K562 (cell line): ENCODE results near the gene CPPED1.
A peak's percentile ranks its signal among the peaks of the same experiment; 100 is the strongest.

ENCODE experiments used
- CTCF ChIP-seq, 3 experiments: IDR thresholded peaks in 2 of 3; conservative IDR thresholded peaks in 1 of 3; 2 replicates each; pipeline ENCODE4 v1.5.1; 2011 to 2012; ENCODE audit warnings: low read length in 3 of 3, mild to moderate bottlenecking in 3 of 3, control low read depth in 2 of 3, improper control_type of control experiment in 1 of 3, inconsistent platforms in 1 of 3, low read depth in 1 of 3, mixed read lengths in 1 of 3, moderate library complexity in 1 of 3; ENCODE audit not compliant: insufficient read depth in 2 of 3
- E2F4 ChIP-seq: sonication (generic); formaldehyde crosslinking; IDR thresholded peaks from 2 replicates; pipeline ENCODE4 v1.8.0; 2022; ENCODE audit warnings: mild to moderate bottlenecking, low read depth, missing genetic modification reagents
- E2F5 ChIP-seq: sonication (generic); formaldehyde crosslinking; IDR thresholded peaks from 2 replicates; pipeline ENCODE4 v1.8.0; 2022; ENCODE audit warnings: mild to moderate bottlenecking, missing genetic modification reagents
- EHMT2 ChIP-seq: fragments of 450-650 bp; IDR thresholded peaks from 2 replicates; pipeline ENCODE4 v1.6.1; 2018; ENCODE audit warnings: antibody characterized with exemption
- FOS ChIP-seq: IDR thresholded peaks from 3 replicates; pipeline ENCODE4 v1.6.1; 2011; ENCODE audit not compliant: insufficient read length; ENCODE audit errors: extremely low read depth
- PML ChIP-seq: IDR thresholded peaks from 2 replicates; pipeline ENCODE4 v1.6.1; 2012; ENCODE audit warnings: low read length, inconsistent platforms
- SRF ChIP-seq, 2 experiments: fragments of 250-450, 450-650 bp in 1 of 2; sonication (Bioruptor Pico) in 1 of 2; sonication (generic) in 1 of 2; formaldehyde crosslinking; IDR thresholded peaks; 2 replicates each; pipeline versions ENCODE4 v1.5.0 to v1.5.1; 2020 to 2022; ENCODE audit warnings: mild to moderate bottlenecking in 1 of 2, missing genetic modification reagents in 1 of 2
- THRB ChIP-seq: fragments of 450-650 bp; formaldehyde crosslinking; conservative IDR thresholded peaks from 2 replicates; pipeline ENCODE4 v1.4.0; 2022; ENCODE audit warnings: mild to moderate bottlenecking, missing genetic modification characterization
- U2AF1 ChIP-seq: fragments of 200-400 bp; formaldehyde crosslinking; optimal IDR thresholded peaks from 2 replicates; pipeline ENCODE3; 2017; ENCODE audit warnings: mild to moderate bottlenecking, low read depth, low read length, moderate library complexity
- USF2 ChIP-seq: sonication (generic); formaldehyde crosslinking; IDR thresholded peaks from 2 replicates; pipeline ENCODE4 v1.5.0; 2020; ENCODE audit warnings: missing genetic modification reagents
- ZNF12 ChIP-seq: sonication (generic); formaldehyde crosslinking; IDR thresholded peaks from 2 replicates; pipeline ENCODE4 v1.4.0; 2020; ENCODE audit warnings: mild to moderate bottlenecking, missing genetic modification reagents
- ZNF584 ChIP-seq: fragments of 200-800 bp; sonication (Bioruptor generic); IDR thresholded peaks from 2 replicates; pipeline ENCODE4 v1.6.1; 2016; ENCODE audit warnings: low read depth, mild to moderate bottlenecking, missing genetic modification characterization, missing compliant biosample characterization

- TF ChIP-seq SRF (CRISPR knock-in tag; IDR thresholded peaks at IDR 0.05) (no peak), THRB (CRISPR knock-in tag) (no peak), PML (no peak), USF2 (CRISPR knock-in tag) (no peak), FOS (no peak), CTCF (IDR thresholded peaks at IDR 0.05 in 2 of 3, conservative IDR thresholded peaks at IDR 0.05 in 1 of 3; ENCODE audit: insufficient read depth in 2 of 3, low read depth in 1 of 3, low read length in 3 of 3) (peak in 2 of 3 experiments; percentile 12 to 33; a peak in 2 of 6 replicates), ZNF12 (CRISPR knock-in tag) (no peak), E2F5 (CRISPR knock-in tag) (no peak), E2F4 (CRISPR knock-in tag) (no peak), ZNF584 (CRISPR knock-in tag) (no peak), U2AF1 (no peak), EHMT2 (no peak)
Observed at GRCh38 chr16:12815361-12815760, 11.7 kb upstream of the CPPED1 start.
